Measurements from ENCODE around the gene SLC2A13. TPM values are rescaled to one million over a fixed set of nuclear protein-coding genes. Genes with fewer than 3 reads are reported as not detected.
"Not testable (repeated sequence)": the region's sequence is repeated elsewhere in the genome, so short reads cannot be mapped to it uniquely, and the experiment has no call there.

The SLC2A13 gene
- total and polyA plus RNA-seq, 10 donors, result 1.1 to 17.1 (median 7.6) TPM

- WGBS, 5 donors, result 78 to 89% (median 84%) methylated on average over 2 of the region's 2 CpGs
- Histone ChIP-seq H3K9me3 (no peaks in the 10 kb centered on the region), H3K27ac (no peak overlapping the region), H3K36me3 (peaks cover 0 to 12% (median 0%) of the 10 kb centered on the region in 6 donors), H3K27me3 (replicated peaks in 1 of 7) (no peaks in the 10 kb centered on the region), H3K4me1 (no peaks in the 10 kb centered on the region), H3K4me3 (no peak overlapping the region)
- no peak for TF ChIP-seq CTCF (IDR thresholded peaks at IDR 0.05 in 8 of 11, conservative IDR thresholded peaks at IDR 0.05 in 3 of 11)
- TF ChIP-seq POLR2AphosphoS5 (IDR thresholded peaks at IDR 0.05), result no peak
- TF ChIP-seq POLR2A (IDR thresholded peaks at IDR 0.05), result no peak
- no peak for DNase-seq
- intact Hi-C loops (cut with DNase I; ENCODE audit: low total_unique reads), result no loop called here
Measured at GRCh38 chr12:39860695-39861094, 245.2 kb downstream of the SLC2A13 start.

GRCh38 chr12:39853003-39853402 is 252.9 kb downstream of the SLC2A13 start:
- H3K9me3 ChIP-seq, result no peaks in the 10 kb centered on the region
- WGBS, 5 donors, result 92 to 99% (median 95%) methylated on average over 2 of the region's 2 CpGs
- no peak for TF ChIP-seq POLR2AphosphoS5 (IDR thresholded peaks at IDR 0.05)
- no peak for TF ChIP-seq CTCF (IDR thresholded peaks at IDR 0.05 in 8 of 11, conservative IDR thresholded peaks at IDR 0.05 in 3 of 11)
- no peak for TF ChIP-seq POLR2A (IDR thresholded peaks at IDR 0.05)

GRCh38 chr12:39852346-39852745 is 253.5 kb downstream of the SLC2A13 start:
- intact Hi-C loops (cut with DNase I; ENCODE audit: low total_unique reads), result no loop called here
- TF ChIP-seq CTCF (IDR thresholded peaks at IDR 0.05 in 8 of 11, conservative IDR thresholded peaks at IDR 0.05 in 3 of 11), result no peak
- no peak for TF ChIP-seq POLR2A (IDR thresholded peaks at IDR 0.05)
- no peak for TF ChIP-seq POLR2AphosphoS5 (IDR thresholded peaks at IDR 0.05)
- Histone ChIP-seq H3K9me3 (no peaks in the 10 kb centered on the region), H3K27ac (no peak overlapping the region), H3K36me3 (no peaks in the 10 kb centered on the region), H3K27me3 (replicated peaks in 1 of 7) (no peaks in the 10 kb centered on the region), H3K4me3 (no peak overlapping the region), H3K4me1 (peaks cover 0 to under 1% (median 0%) of the 10 kb centered on the region in 6 donors)
- no peak for DNase-seq
- WGBS, 5 donors, result 84 to 97% (median 93%) methylated on average over 1 of the region's 1 CpG

More at GRCh38 chr12:39853003-39853402, 252.9 kb downstream of the SLC2A13 start:
- no peaks in the 10 kb centered on the region for H3K27me3 ChIP-seq (replicated peaks in 1 of 7)
- H3K4me3 ChIP-seq, result no peak overlapping the region
- DNase-seq, result no peak
- H3K27ac ChIP-seq, result no peak overlapping the region
- no peaks in the 10 kb centered on the region for H3K4me1 ChIP-seq
- intact Hi-C loops (cut with DNase I; ENCODE audit: low total_unique reads), result no loop called here
- no peaks in the 10 kb centered on the region for H3K36me3 ChIP-seq

- H3K27ac ChIP-seq; H3K4me3 ChIP-seq; H3K36me3 ChIP-seq; H3K27me3 ChIP-seq (replicated peaks in 1 of 7); H3K9me3 ChIP-seq; intact Hi-C loops (cut with DNase I; ENCODE audit: low total_unique reads); DNase-seq: not testable (repeated sequence)
- 68 to 94% (median 86%) methylated on average over 1 of the region's 1 CpG for WGBS, 5 donors
- peaks cover 0 to 10% (median 0%) of the 10 kb centered on the region in 6 donors for H3K4me1 ChIP-seq
Measured at GRCh38 chr12:39848218-39848617, 257.7 kb downstream of the SLC2A13 start.
